Measurements from ENCODE around the gene BUD13.

The BUD13 gene

DNA sequence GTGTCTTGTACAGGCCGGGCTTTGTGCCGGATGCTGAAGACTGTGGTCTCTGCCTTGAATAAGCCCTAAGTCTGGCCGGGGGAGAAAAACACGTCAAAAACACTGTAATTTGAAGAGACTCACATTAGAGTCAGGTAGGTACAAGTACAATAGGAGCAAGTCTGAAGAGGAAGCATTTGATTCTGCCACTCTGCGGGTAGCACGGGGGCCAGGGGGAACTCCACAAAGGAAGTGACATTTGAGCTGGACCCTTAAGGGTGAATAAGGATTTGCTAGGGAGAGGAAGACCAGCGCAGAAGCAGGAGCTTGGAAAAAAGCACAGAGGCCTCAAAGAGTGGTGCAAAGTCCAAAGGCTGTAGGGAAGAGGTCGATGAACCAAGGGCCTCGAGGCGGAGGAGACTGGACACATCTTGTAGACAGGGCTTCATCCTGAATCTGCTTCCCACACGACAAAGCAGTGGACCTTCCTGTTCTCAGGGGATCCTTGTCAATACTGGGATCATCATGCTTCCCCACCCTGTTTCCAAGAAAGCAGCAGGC is 38.7 kb downstream of the BUD13 start:
- Histone ChIP-seq H3K9me2 (replicated peaks; ENCODE audit: insufficient read depth, low read length) (no peaks in the 10 kb centered on the region), H3K27me3 (replicated peaks; ENCODE audit: insufficient read depth, low read length) (no peaks in the 10 kb centered on the region), H3K9me3 (replicated peaks; ENCODE audit: insufficient read depth, low read length) (no peaks in the 10 kb centered on the region), H3K4me3 (ENCODE audit: low read length) (no peak overlapping the region), H3K36me3 (replicated peaks; ENCODE audit: insufficient read depth, low read length) (no peaks in the 10 kb centered on the region), H3K79me2 (ENCODE audit: low read length) (no peaks in the 10 kb centered on the region), H2AFZ (ENCODE audit: low read length) (no peak overlapping the region), H3F3A (ENCODE audit: insufficient read depth, low read length) (no peaks in the 10 kb centered on the region), H3K27ac (ENCODE audit: low read length) (no peak overlapping the region), H4K20me1 (ENCODE audit: insufficient read depth, low read length) (no peaks in the 10 kb centered on the region), H3K4me2 (ENCODE audit: low read depth, low read length) (no peak overlapping the region), H3K9ac (ENCODE audit: low read length) (no peak overlapping the region), H3K4me1 (ENCODE audit: low read length) (no peaks in the 10 kb centered on the region)
- TF ChIP-seq EZH2phosphoT487 (IDR thresholded peaks at IDR 0.05; ENCODE audit: low read length) (no peak), EZH2 (optimal IDR thresholded peaks at IDR 0.05; ENCODE audit: low read depth, low read length) (no peak)
- DNase-seq: no peak

- H3K4me1 ChIP-seq (ENCODE audit: low read length): no peaks in the 10 kb centered on the region
- H3F3A ChIP-seq (ENCODE audit: insufficient read depth, low read length): no peaks in the 10 kb centered on the region
- no peaks in the 10 kb centered on the region for H3K9me2 ChIP-seq (replicated peaks; ENCODE audit: insufficient read depth, low read length)
- H3K4me3 ChIP-seq (ENCODE audit: low read length): no peak overlapping the region
- H3K9ac ChIP-seq (ENCODE audit: low read length): no peak overlapping the region
- H3K27ac ChIP-seq (ENCODE audit: low read length): no peak overlapping the region
- H3K79me2 ChIP-seq (ENCODE audit: low read length): no peaks in the 10 kb centered on the region
- no peak overlapping the region for H3K4me2 ChIP-seq (ENCODE audit: low read depth, low read length)
- no peaks in the 10 kb centered on the region for H4K20me1 ChIP-seq (ENCODE audit: insufficient read depth, low read length)
- H3K9me3 ChIP-seq (replicated peaks; ENCODE audit: insufficient read depth, low read length): no peaks in the 10 kb centered on the region
- H3K36me3 ChIP-seq (replicated peaks; ENCODE audit: insufficient read depth, low read length): no peaks in the 10 kb centered on the region
- H2AFZ ChIP-seq (ENCODE audit: low read length): no peak overlapping the region
- H3K27me3 ChIP-seq (replicated peaks; ENCODE audit: insufficient read depth, low read length): no peaks in the 10 kb centered on the region
- DNase-seq: no peak
- TF ChIP-seq EZH2phosphoT487 (IDR thresholded peaks at IDR 0.05; ENCODE audit: low read length) (no peak), EZH2 (optimal IDR thresholded peaks at IDR 0.05; ENCODE audit: low read depth, low read length) (no peak), CTCF (IDR thresholded peaks at IDR 0.05; ENCODE audit: low read length) (no peak)
These were observed 39.6 kb downstream of the BUD13 start for GRCh38 chr11:116733043-116733755.

GRCh38 chr11:116732271-116733042 is 40.3 kb downstream of the BUD13 start:
- Histone ChIP-seq H4K20me1 (ENCODE audit: insufficient read depth, low read length) (no peaks in the 10 kb centered on the region), H3K9ac (ENCODE audit: low read length) (no peak overlapping the region), H3K4me3 (ENCODE audit: low read length) (no peak overlapping the region), H3K27ac (ENCODE audit: low read length) (no peak overlapping the region), H2AFZ (ENCODE audit: low read length) (no peak overlapping the region), H3K4me2 (ENCODE audit: low read depth, low read length) (no peak overlapping the region), H3F3A (ENCODE audit: insufficient read depth, low read length) (no peaks in the 10 kb centered on the region), H3K4me1 (ENCODE audit: low read length) (no peaks in the 10 kb centered on the region), H3K9me2 (replicated peaks; ENCODE audit: insufficient read depth, low read length) (no peaks in the 10 kb centered on the region), H3K79me2 (ENCODE audit: low read length) (no peaks in the 10 kb centered on the region), H3K27me3 (replicated peaks; ENCODE audit: insufficient read depth, low read length) (no peaks in the 10 kb centered on the region), H3K36me3 (replicated peaks; ENCODE audit: insufficient read depth, low read length) (no peaks in the 10 kb centered on the region), H3K9me3 (replicated peaks; ENCODE audit: insufficient read depth, low read length) (no peaks in the 10 kb centered on the region)
- peak; percentile 52 for DNase-seq
- TF ChIP-seq EZH2 (optimal IDR thresholded peaks at IDR 0.05; ENCODE audit: low read depth, low read length) (no peak), CTCF (IDR thresholded peaks at IDR 0.05; ENCODE audit: low read length) (peak; percentile 75)
